H1 (cell line): Measurements from ENCODE around the gene LAMTOR5. TPM values are rescaled to one million over a fixed set of nuclear protein-coding genes. Genes with fewer than 3 reads are reported as not detected.

Experiments
- ASH2L ChIP-seq: fragments of 200-600, 300-600 bp; sonication (generic); IDR thresholded peaks from one replicate; pipeline ENCODE4 v1.7.1; 2017; ENCODE audit warnings: low read length
- ATF2 ChIP-seq: IDR thresholded peaks from 2 replicates; pipeline ENCODE4 v1.6.1; 2012; ENCODE audit warnings: low read length, inconsistent platforms
- BACH1 ChIP-seq: IDR thresholded peaks from 2 replicates; pipeline ENCODE4 v1.6.1; 2012; ENCODE audit warnings: low read length, improper control_type of control experiment
- CREB1 ChIP-seq: IDR thresholded peaks from 2 replicates; pipeline ENCODE4 v1.6.1; 2012; ENCODE audit warnings: inconsistent platforms
- CTBP2 ChIP-seq: IDR thresholded peaks from 2 replicates; pipeline ENCODE4 v1.7.0; 2011; ENCODE audit warnings: borderline replicate concordance, mild to moderate bottlenecking, moderate library complexity, mixed read lengths, low read length; ENCODE audit not compliant: insufficient read depth, insufficient read length
- EP300 ChIP-seq, 2 experiments: IDR thresholded peaks; 1 replicate in 1 of 2; 2 replicates in 1 of 2; pipeline ENCODE4 v1.6.1; 2011 to 2012; ENCODE audit warnings: low read depth in 2 of 2, low read length in 2 of 2, mild to moderate bottlenecking in 2 of 2, borderline replicate concordance in 1 of 2, inconsistent platforms in 1 of 2, moderate library complexity in 1 of 2
- JUND ChIP-seq: IDR thresholded peaks from 2 replicates; pipeline ENCODE4 v1.6.1; 2011; ENCODE audit warnings: mild to moderate bottlenecking, improper control_type of control experiment, low read length
- KDM5A ChIP-seq: fragments of 200-600 bp; IDR thresholded peaks from 2 replicates; pipeline ENCODE4 v1.7.1; 2012; ENCODE audit warnings: mild to moderate bottlenecking, low read length, inconsistent platforms, mixed read lengths
- MAFK ChIP-seq: IDR thresholded peaks from 2 replicates; pipeline ENCODE4 v1.6.1; 2012; ENCODE audit warnings: low read depth, mild to moderate bottlenecking, improper control_type of control experiment, low read length
- NRF1 ChIP-seq: IDR thresholded peaks from 2 replicates; pipeline ENCODE4 v1.6.1; 2011; ENCODE audit warnings: mild to moderate bottlenecking, low read depth, low read length, improper control_type of control experiment
- PHF8 ChIP-seq: fragments of 200-600 bp; sonication (generic); conservative IDR thresholded peaks from 2 replicates; pipeline ENCODE4 v1.7.1; 2012; ENCODE audit warnings: low read depth, mild to moderate bottlenecking, inconsistent platforms, low read length, moderate library complexity
- POLR2A ChIP-seq, 2 experiments: IDR thresholded peaks; 1 replicate in 1 of 2; 2 replicates in 1 of 2; pipeline ENCODE4 v1.6.1; 2011; ENCODE audit warnings: low read depth in 2 of 2, low read length in 2 of 2, mild to moderate bottlenecking in 2 of 2; ENCODE audit errors: control extremely low read depth in 1 of 2
- POLR2AphosphoS5 ChIP-seq: IDR thresholded peaks from 2 replicates; pipeline ENCODE4 v1.6.1; 2011; ENCODE audit warnings: low read depth, low read length
- RNF2 ChIP-seq: fragments of 200-900, 300-1000 bp; sonication (generic); IDR thresholded peaks from 2 replicates; pipeline ENCODE4 v1.7.1; 2016; ENCODE audit warnings: borderline replicate concordance, low read depth, mild to moderate bottlenecking, antibody characterized with exemption, low read length; ENCODE audit not compliant: poor library complexity, severe bottlenecking; ENCODE audit errors: missing control alignments
- SIN3A ChIP-seq, 2 experiments: IDR thresholded peaks in 1 of 2; conservative IDR thresholded peaks in 1 of 2; 2 replicates each; pipeline ENCODE4 v1.6.1; 2011 to 2012; ENCODE audit warnings: low read length in 2 of 2, improper control_type of control experiment in 1 of 2, low read depth in 1 of 2, mild to moderate bottlenecking in 1 of 2
- SRF ChIP-seq: IDR thresholded peaks from 2 replicates; pipeline ENCODE4 v1.6.1; 2011; ENCODE audit warnings: mild to moderate bottlenecking, low read depth, low read length, moderate library complexity
- TAF1 ChIP-seq: IDR thresholded peaks from 2 replicates; pipeline ENCODE4 v1.6.1; 2011; ENCODE audit warnings: mild to moderate bottlenecking, low read depth, low read length
- TBP ChIP-seq: IDR thresholded peaks from 2 replicates; pipeline ENCODE4 v1.6.1; 2011; ENCODE audit warnings: low read depth, low read length, improper control_type of control experiment
- USF2 ChIP-seq: IDR thresholded peaks from 2 replicates; pipeline ENCODE4 v1.6.1; 2011; ENCODE audit warnings: low read length, improper control_type of control experiment
- polyA plus RNA-seq, 7 experiments: library from polyadenylated mRNA; depleted of rRNA in 3 of 7; stranded (reverse) in 5 of 7; unstranded in 2 of 7; fragments of >200 nt in 5 of 7; fragments of 200-250 nt in 2 of 7; gene quantifications; 1 replicate in 5 of 7; 2 replicates in 1 of 7; 4 replicates in 1 of 7; pipeline versions ENCODE4 v1.2.1 to v1.2.3, GENCODE V29; 2011 to 2013; ENCODE audit warnings: missing spikeins in 2 of 7, mixed read lengths in 2 of 7
- total RNA-seq: library from RNA; stranded (reverse); fragmentation: NEBNext Ultra II Directional; extraction: Animal tissue kit (Norgen Biotek cat#: 25700); gene quantifications from 2 replicates; pipeline ENCODE4 v1.2.1, GENCODE V29; 2021

Gene LAMTOR5
- total and polyA plus RNA-seq, 2 of the 8 experiments (the other 6 are each of a cell fraction or from before 2014, with no cell fraction given) = 84.4 to 297 TPM

GRCh38 chr1:110407260-110408210 is at the start of gene LAMTOR5 (continued):
- TF ChIP-seq POLR2AphosphoS5 (peak; percentile 89), CTBP2 (no peak), EP300 (IDR thresholded peaks at IDR 0.05; ENCODE audit: borderline replicate concordance in 1 of 2, low read depth in 2 of 2, low read length in 2 of 2) (no peak), CREB1 (peak; percentile 98), ASH2L (peak; percentile 81), MAFK (no peak), ATF2 (no peak), POLR2A (IDR thresholded peaks at IDR 0.05; ENCODE audit: control extremely low read depth in 1 of 2, low read depth in 2 of 2, low read length in 2 of 2) (peak; percentile 68 to 91), RNF2 (no peak), USF2 (no peak), TAF1 (peak; percentile 92), SRF (peak; percentile 47; the same call in 1 of the 2 replicates), SIN3A (conservative IDR thresholded peaks at IDR 0.05 in 1 of 2, IDR thresholded peaks at IDR 0.05 in 1 of 2; ENCODE audit: low read depth in 1 of 2, low read length in 2 of 2) (peak in 1 of 2 experiments; percentile 79; a peak in 1 of 4 replicates), JUND (no peak), PHF8 (peak; percentile 88), TBP (peak; percentile 79), NRF1 (no peak), KDM5A (peak; percentile 62; the same call in 1 of the 2 replicates), BACH1 (peak; percentile 28; the same call in 1 of the 2 replicates)
